ENCODE measurements around the gene SPIRE1.
"Not testable (repeated sequence)": the region's sequence is repeated elsewhere in the genome, so short reads cannot be mapped to it uniquely, and the experiment has no call there.

SPIRE1 gene

DNA sequence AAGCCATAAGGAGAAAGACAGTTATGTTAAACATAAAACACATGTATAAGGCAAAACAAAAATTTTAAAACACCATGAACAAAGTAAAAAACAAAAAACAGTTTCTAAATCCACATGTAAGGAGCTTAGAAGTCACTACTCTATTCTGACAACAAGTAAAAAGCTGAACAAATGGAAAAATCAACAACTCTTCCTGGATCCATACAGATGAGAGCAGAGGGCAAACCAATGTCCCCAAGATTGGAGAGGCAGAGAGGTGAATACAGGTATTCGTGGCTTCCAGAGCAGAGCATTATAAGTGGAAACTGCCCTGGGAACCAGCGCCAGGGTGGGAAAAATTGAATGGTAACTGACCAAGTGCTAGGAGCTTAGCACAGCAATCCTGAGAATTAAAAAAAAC is 93.5 kb downstream of the SPIRE1 start:
- in situ Hi-C loops (cut with HindIII; ENCODE audit: low sequenced_read_pairs): no loop called here
- TF ChIP-seq, protein P1, sequence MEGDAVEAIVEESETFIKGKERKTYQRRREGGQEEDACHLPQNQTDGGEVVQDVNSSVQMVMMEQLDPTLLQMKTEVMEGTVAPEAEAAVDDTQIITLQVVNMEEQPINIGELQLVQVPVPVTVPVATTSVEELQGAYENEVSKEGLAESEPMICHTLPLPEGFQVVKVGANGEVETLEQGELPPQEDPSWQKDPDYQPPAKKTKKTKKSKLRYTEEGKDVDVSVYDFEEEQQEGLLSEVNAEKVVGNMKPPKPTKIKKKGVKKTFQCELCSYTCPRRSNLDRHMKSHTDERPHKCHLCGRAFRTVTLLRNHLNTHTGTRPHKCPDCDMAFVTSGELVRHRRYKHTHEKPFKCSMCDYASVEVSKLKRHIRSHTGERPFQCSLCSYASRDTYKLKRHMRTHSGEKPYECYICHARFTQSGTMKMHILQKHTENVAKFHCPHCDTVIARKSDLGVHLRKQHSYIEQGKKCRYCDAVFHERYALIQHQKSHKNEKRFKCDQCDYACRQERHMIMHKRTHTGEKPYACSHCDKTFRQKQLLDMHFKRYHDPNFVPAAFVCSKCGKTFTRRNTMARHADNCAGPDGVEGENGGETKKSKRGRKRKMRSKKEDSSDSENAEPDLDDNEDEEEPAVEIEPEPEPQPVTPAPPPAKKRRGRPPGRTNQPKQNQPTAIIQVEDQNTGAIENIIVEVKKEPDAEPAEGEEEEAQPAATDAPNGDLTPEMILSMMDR (IDR thresholded peaks at IDR 0.05; ENCODE audit: low read depth, low read length): no peak

GRCh38 chr18:12560600-12560999 is 97.3 kb downstream of the SPIRE1 start:
- in situ Hi-C loops (cut with HindIII; ENCODE audit: low sequenced_read_pairs); DNase-seq (ENCODE audit: low read depth, low spot score); H3K4me3 ChIP-seq (ENCODE audit: low read depth, low read length): not testable (repeated sequence)

More for the DNA sequence above, 93.5 kb downstream of the SPIRE1 start:
- no peak overlapping the region for H3K4me3 ChIP-seq (ENCODE audit: low read depth, low read length)
- no peak for DNase-seq (ENCODE audit: low read depth, low spot score)

- TF ChIP-seq, protein P1 (IDR thresholded peaks at IDR 0.05; ENCODE audit: low read depth, low read length): no peak
- no peak for DNase-seq (ENCODE audit: low read depth, low spot score)
- H3K4me3 ChIP-seq (ENCODE audit: low read depth, low read length): no peak overlapping the region
- in situ Hi-C loops (cut with HindIII; ENCODE audit: low sequenced_read_pairs): no loop called here
Measured at GRCh38 chr18:12559319-12559718, 98.6 kb downstream of the SPIRE1 start.

GRCh38 chr18:12556946-12557806 is 100.7 kb downstream of the SPIRE1 start:
- TF ChIP-seq, protein P1 (IDR thresholded peaks at IDR 0.05; ENCODE audit: low read depth, low read length): no peak
- no peak for DNase-seq (ENCODE audit: low read depth, low spot score)
- in situ Hi-C loops (cut with HindIII; ENCODE audit: low sequenced_read_pairs): no loop called here
- no peak overlapping the region for H3K4me3 ChIP-seq (ENCODE audit: low read depth, low read length)

- H3K4me3 ChIP-seq (ENCODE audit: low read depth, low read length): no peak overlapping the region
- TF ChIP-seq, protein P1 (IDR thresholded peaks at IDR 0.05; ENCODE audit: low read depth, low read length): no peak
- DNase-seq (ENCODE audit: low read depth, low spot score): no peak
- in situ Hi-C loops (cut with HindIII; ENCODE audit: low sequenced_read_pairs): no loop called here
Measured at GRCh38 chr18:12554796-12555388, 103.0 kb downstream of the SPIRE1 start.

GRCh38 chr18:12552879-12553242 is 105.0 kb downstream of the SPIRE1 start:
- no peak for DNase-seq (ENCODE audit: low read depth, low spot score)
- TF ChIP-seq, protein P1 (IDR thresholded peaks at IDR 0.05; ENCODE audit: low read depth, low read length): no peak
- no peak overlapping the region for H3K4me3 ChIP-seq (ENCODE audit: low read depth, low read length)
- in situ Hi-C loops (cut with HindIII; ENCODE audit: low sequenced_read_pairs): no loop called here

Data from astrocyte of the spinal cord (primary cell).